Subcutaneous abdominal adipose tissue (tissue), 5 donors: ENCODE measurements around the gene TRAPPC3.

Experiments
- H3K27ac ChIP-seq: one replicate; pipeline ENCODE4 v1.7.0; 2013; ENCODE audit warnings: low read depth, mild to moderate bottlenecking, inconsistent platforms, low read length, moderate library complexity
- H3K27me3 ChIP-seq, 5 donors: one replicate each; pipeline ENCODE4 v1.7.0; 2013; ENCODE audit warnings: low read length in 5 of 5, inconsistent platforms in 1 of 5; ENCODE audit not compliant: control insufficient read depth in 5 of 5, insufficient read depth in 4 of 5
- H3K36me3 ChIP-seq, 5 donors: one replicate each; pipeline ENCODE4 v1.7.0; 2013; ENCODE audit warnings: low read length in 5 of 5; ENCODE audit not compliant: control insufficient read depth in 5 of 5, insufficient read depth in 5 of 5
- H3K4me1 ChIP-seq, 5 donors: one replicate each; pipeline ENCODE4 v1.7.0; 2013; ENCODE audit warnings: low read length in 5 of 5, mild to moderate bottlenecking in 3 of 5, moderate library complexity in 1 of 5; ENCODE audit not compliant: control insufficient read depth in 5 of 5, insufficient read depth in 5 of 5
- H3K4me3 ChIP-seq, 5 donors: one replicate each; pipeline ENCODE4 v1.7.0; 2013; ENCODE audit warnings: low read length in 5 of 5, low read depth in 1 of 5
- H3K9ac ChIP-seq, 5 donors: one replicate each; pipeline ENCODE4 v1.7.0; 2013; ENCODE audit warnings: low read length in 5 of 5, mild to moderate bottlenecking in 4 of 5, moderate library complexity in 3 of 5
- H3K9me3 ChIP-seq, 5 donors: one replicate each; pipeline ENCODE4 v1.7.0; 2013; ENCODE audit warnings: low read length in 5 of 5; ENCODE audit not compliant: control insufficient read depth in 5 of 5
- donor health status: healthy.
- donor health status: healthy.
- donor health status: healthy.
- donor health status: healthy.
- donor health status: healthy.

Gene TRAPPC3

DNA sequence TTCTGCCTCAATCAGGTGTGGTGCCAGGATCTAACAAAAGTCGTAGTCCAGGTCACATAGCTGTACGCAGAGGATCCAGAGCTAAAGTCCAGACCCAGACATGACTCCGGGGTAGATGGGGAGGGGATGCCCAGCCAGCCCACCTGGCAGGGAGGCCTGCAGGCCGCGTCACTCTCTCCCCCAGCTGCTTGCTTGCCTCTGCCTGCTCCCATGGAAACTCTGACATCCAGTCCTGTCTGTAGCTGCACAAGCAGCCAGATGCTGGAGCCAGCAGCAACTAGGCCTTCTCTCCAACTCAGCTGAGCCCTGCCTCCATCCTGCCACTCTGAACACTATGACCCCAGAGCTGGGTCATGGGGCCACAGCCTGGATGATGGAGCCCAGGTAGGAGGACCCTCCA lies 32.4 kb downstream of the TRAPPC3 start:
- H3K9ac ChIP-seq, result peak overlapping the region in 1 of 5 donors; percentile 11
- peaks cover 0 to 23% (median 6%) of the 10 kb centered on the region in 5 donors for H3K4me1 ChIP-seq
- no peak overlapping the region for H3K4me3 ChIP-seq
- H3K36me3 ChIP-seq, result no peaks in the 10 kb centered on the region
- no peaks in the 10 kb centered on the region for H3K9me3 ChIP-seq
- peaks cover 0 to 7% (median 2%) of the 10 kb centered on the region in 5 donors for H3K27me3 ChIP-seq
- no peak overlapping the region for H3K27ac ChIP-seq

DNA sequence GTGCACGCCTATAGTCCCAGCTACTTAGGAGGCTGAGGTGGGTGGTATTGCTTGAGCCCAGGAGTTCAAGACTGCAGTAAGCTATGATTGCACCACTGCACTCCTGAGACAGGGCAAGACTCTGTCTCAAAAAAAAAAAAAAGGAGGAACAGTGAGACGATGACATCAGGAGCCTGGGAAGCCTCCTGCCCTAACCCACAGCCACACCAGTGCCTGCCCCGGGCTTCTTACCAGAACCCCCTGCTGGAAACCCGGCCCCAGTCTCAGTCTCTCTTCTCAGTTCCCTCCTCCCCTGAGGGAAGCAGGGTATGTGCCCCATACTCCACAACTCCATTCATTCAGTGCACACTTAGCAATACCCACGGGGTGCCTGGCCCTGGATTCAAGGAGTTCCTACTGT lies 33.4 kb downstream of the TRAPPC3 start:
- Histone ChIP-seq H3K4me1 (peaks cover 0 to 23% (median 6%) of the 10 kb centered on the region in 5 donors), H3K4me3 (no peak overlapping the region), H3K36me3 (no peaks in the 10 kb centered on the region), H3K27ac (no peak overlapping the region), H3K9me3 (no peaks in the 10 kb centered on the region), H3K27me3 (peaks cover 0 to 7% (median 2%) of the 10 kb centered on the region in 5 donors), H3K9ac (no peak overlapping the region)

DNA sequence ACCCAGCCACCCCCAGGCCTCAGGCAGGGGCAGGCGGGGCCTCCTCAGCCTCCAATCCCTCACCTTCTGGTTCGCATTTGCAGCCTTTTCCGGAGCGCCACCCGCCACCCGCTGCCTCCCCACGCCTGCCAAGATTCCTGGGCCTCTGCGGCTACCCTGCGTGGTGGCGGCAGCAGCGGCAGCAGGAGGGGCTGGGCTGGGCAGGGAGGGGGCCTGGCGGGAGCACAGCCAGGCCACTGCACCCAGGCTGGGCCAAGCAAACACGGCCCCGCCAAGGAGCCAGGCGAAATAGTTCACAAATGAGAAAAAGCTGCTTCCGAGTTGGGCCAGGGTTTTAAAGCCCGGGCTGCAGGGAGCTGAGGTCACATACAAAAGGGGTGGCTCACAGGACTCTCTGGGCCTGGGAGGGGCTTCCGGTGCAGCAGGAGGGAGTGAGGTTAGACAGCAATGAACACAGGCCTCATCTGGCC lies 34.1 kb downstream of the TRAPPC3 start:
- no peak overlapping the region for H3K27ac ChIP-seq
- H3K27me3 ChIP-seq, result peaks cover 0 to 7% (median 2%) of the 10 kb centered on the region in 5 donors
- no peaks in the 10 kb centered on the region for H3K9me3 ChIP-seq
- peaks cover 0 to 23% (median 6%) of the 10 kb centered on the region in 5 donors for H3K4me1 ChIP-seq
- peak overlapping the region in 3 of 5 donors; percentile 4 to 22 (median 16) for H3K4me3 ChIP-seq
- H3K36me3 ChIP-seq, result no peaks in the 10 kb centered on the region
- peak overlapping the region in 1 of 5 donors; percentile 25 for H3K9ac ChIP-seq

DNA sequence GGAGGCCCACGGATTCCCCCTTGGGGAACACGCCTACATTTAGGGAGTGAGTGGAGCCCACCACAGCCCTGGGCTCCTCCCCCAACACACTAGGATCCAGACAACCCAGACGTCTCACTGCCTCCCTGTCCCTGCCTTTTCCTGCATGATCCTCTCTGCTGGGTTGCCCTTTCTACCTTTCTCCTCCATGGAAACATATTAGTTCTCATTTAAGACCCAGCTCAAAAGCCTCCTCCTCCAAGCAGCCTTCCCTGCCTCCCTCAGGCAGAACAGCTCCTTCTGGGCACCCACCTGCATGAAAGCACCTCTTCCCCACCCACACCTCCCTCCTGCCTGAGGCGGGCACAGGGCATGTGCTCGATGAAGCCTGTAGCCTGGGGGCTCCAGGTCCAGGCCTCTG lies 34.9 kb downstream of the TRAPPC3 start:
- no peaks in the 10 kb centered on the region for H3K9me3 ChIP-seq
- no peak overlapping the region for H3K27ac ChIP-seq
- no peaks in the 10 kb centered on the region for H3K36me3 ChIP-seq
- H3K4me3 ChIP-seq, result no peak overlapping the region
- H3K4me1 ChIP-seq, result peaks cover 0 to 20% (median 6%) of the 10 kb centered on the region in 5 donors
- H3K9ac ChIP-seq, result no peak overlapping the region
- peaks cover 0 to 7% (median 2%) of the 10 kb centered on the region in 5 donors for H3K27me3 ChIP-seq

DNA sequence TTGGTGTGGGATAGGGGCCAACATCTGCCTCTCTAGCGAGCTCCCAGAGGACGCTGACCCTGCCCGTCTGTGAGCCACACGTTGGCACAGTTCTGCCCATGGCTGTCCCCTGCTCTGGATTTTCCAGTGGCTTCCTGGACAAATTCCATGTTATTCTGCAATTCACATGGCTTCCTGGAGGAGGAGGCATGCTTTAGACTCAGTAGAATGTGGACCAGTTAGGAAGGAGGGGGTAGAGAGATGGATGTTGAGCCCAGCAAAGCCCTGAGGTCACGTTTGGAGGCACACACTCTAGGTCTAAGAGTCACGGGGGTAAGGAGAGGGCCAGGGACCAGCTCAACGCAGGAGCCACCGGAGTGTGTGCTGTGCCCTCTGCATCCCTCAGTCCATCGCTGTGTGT lies 36.5 kb downstream of the TRAPPC3 start:
- H3K9me3 ChIP-seq, result no peaks in the 10 kb centered on the region
- H3K9ac ChIP-seq, result no peak overlapping the region
- no peak overlapping the region for H3K4me3 ChIP-seq
- no peak overlapping the region for H3K27ac ChIP-seq
- H3K36me3 ChIP-seq, result no peaks in the 10 kb centered on the region
- H3K4me1 ChIP-seq, result peaks cover 0 to 19% (median 6%) of the 10 kb centered on the region in 5 donors
- H3K27me3 ChIP-seq, result peaks cover 0 to 5% (median 0%) of the 10 kb centered on the region in 5 donors

DNA sequence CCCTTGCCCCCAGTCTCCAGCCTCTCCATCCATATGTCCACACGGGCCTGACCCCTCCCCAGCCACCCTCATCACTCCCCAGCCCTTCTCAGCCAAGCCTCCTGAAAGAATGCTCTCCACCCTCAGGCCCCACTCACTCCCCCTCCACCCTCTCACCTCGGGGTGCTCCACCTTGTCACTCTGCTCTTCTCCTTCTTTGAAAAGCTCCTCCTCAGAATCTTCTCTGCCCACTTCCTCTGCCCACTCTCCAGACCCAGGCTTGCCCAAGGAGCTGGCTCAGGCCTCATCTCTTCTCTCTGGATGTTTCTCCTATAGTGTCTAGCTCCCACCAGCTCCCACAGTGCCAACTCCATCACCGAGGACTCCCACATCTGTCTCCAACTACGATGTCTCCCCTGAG lies 38.1 kb downstream of the TRAPPC3 start:
- H3K27ac ChIP-seq, result no peak overlapping the region

DNA sequence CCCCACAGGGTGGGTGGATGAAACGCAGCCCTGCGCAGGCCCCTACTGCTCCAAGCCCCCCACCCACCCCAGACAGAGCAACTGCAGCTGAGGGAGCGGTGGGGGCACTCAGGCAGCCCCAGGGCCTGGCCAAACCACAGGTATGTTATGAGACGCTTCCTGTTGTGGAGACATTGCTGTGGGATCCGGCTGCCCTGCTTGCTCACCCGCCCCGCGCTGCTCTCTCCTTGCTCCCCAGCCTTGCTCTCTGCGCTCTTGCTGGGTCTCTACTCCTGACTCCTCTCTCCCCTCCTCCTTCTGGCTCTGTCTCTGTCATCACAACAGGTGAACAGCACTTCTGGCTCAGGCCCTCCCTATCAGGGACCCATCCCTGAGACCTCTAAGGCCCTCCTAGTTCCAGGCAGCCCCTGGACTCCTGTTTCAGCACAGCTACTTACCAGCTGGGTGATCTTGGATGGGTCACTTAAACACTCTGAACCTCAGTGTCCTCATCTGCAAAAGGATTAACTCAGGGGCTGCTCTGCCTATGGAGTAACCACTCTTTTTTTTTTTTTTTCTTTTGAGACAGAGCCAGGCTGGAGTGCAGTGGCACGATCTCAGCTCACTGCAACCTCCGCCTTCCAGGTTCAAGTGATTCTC lies 40.1 kb downstream of the TRAPPC3 start:
- no peak overlapping the region for H3K4me3 ChIP-seq
- no peaks in the 10 kb centered on the region for H3K36me3 ChIP-seq
- no peak overlapping the region for H3K9ac ChIP-seq
- no peaks in the 10 kb centered on the region for H3K4me1 ChIP-seq
- peaks cover 0 to 6% (median 0%) of the 10 kb centered on the region in 5 donors for H3K27me3 ChIP-seq
- H3K27ac ChIP-seq, result no peak overlapping the region
- no peaks in the 10 kb centered on the region for H3K9me3 ChIP-seq

More for the DNA sequence above, 38.1 kb downstream of the TRAPPC3 start:
- H3K27me3 ChIP-seq, result peaks cover 0 to 6% (median 0%) of the 10 kb centered on the region in 5 donors
- no peak overlapping the region for H3K9ac ChIP-seq
- peaks cover 0 to 14% (median 6%) of the 10 kb centered on the region in 5 donors for H3K4me1 ChIP-seq
- no peak overlapping the region for H3K4me3 ChIP-seq
- H3K9me3 ChIP-seq, result no peaks in the 10 kb centered on the region
- no peaks in the 10 kb centered on the region for H3K36me3 ChIP-seq

DNA sequence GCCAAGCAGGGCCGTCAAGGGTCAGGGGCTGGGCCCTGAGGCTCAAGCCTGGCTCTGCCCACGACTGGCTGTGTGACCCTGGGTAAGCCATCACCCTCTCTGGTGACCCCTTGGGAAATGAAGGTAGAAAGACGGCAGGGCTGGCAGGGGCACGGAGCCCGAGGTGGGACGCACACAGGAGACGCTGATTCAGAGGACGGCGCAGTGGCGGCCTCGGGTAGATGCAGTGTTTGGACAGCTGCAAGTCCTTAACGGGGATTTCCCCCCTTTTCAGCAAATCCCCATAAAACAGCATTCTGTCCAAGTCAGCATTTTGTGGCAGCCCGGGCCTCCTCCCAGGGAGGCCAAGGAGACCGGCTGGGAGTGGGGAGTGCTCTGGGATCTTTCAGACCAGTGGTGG lies 41.0 kb downstream of the TRAPPC3 start:
- H3K4me1 ChIP-seq, result no peaks in the 10 kb centered on the region
- no peak overlapping the region for H3K9ac ChIP-seq
- H3K9me3 ChIP-seq, result no peaks in the 10 kb centered on the region
- peaks cover 0 to 4% (median 0%) of the 10 kb centered on the region in 5 donors for H3K27me3 ChIP-seq
- no peak overlapping the region for H3K4me3 ChIP-seq
- no peak overlapping the region for H3K27ac ChIP-seq
- H3K36me3 ChIP-seq, result no peaks in the 10 kb centered on the region

DNA sequence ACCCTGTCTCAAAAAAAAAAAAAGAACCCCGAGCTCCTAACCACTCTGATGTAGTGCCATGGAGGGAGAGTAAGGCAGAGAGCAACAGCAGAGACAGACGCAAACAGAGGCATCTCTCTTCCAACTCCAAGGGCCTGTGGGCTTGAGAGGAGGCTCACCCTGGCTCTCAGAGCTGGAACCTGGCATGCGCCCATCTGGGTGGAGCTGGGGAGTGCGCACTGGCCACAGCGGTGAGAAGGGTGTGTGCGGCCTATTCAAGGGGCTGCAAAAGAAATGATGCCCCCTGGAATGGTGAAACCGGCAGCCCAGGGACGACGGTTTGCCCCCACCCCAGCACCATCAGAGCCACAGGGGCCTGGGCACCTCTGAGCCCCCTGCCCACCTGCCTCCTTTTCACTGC lies 41.9 kb downstream of the TRAPPC3 start:
- Histone ChIP-seq H3K4me1 (no peaks in the 10 kb centered on the region), H3K9ac (no peak overlapping the region), H3K36me3 (no peaks in the 10 kb centered on the region), H3K27me3 (peaks cover 0 to 4% (median 0%) of the 10 kb centered on the region in 5 donors), H3K27ac (no peak overlapping the region), H3K4me3 (no peak overlapping the region), H3K9me3 (no peaks in the 10 kb centered on the region)

DNA sequence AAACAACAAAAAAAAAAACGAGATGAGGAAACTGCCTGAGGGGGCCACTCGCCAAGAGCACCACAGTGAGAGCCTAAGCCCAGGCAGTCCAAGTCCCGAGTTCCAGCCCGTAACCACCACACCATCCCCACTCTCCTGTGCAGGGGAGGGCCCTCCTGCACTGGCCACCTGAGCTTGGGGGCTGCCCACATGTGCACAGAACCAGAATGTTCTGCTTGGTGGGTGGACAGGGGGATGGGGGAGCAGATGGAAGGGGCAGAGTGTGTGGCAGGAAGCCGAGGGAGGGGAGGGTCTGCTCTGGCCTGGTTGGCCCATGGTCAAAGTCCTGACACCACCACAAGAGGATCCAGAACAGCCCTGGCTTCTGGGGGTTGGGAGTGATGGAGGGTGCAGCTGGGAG lies 43.0 kb downstream of the TRAPPC3 start:
- Histone ChIP-seq H3K9ac (no peak overlapping the region), H3K4me3 (no peak overlapping the region), H3K36me3 (no peaks in the 10 kb centered on the region), H3K27ac (no peak overlapping the region), H3K9me3 (no peaks in the 10 kb centered on the region), H3K27me3 (peaks cover 0 to 4% (median 0%) of the 10 kb centered on the region in 5 donors), H3K4me1 (no peaks in the 10 kb centered on the region)
